PFSK-1 (cell line): ENCODE measurements around the gene MRPL27.

ENCODE experiments used
- FOXP2 ChIP-seq: optimal IDR thresholded peaks from 2 replicates; pipeline ENCODE3; 2011; ENCODE audit warnings: borderline replicate concordance, control low read depth, inconsistent platforms; ENCODE audit not compliant: insufficient read depth; ENCODE audit errors: extremely low read length, extremely low read depth
- POLR2AphosphoS5 ChIP-seq: IDR thresholded peaks from 2 replicates; pipeline ENCODE4 v1.6.1; 2012; ENCODE audit warnings: low read depth, mild to moderate bottlenecking, control low read depth, low read length, moderate library complexity
- SIN3A ChIP-seq: IDR thresholded peaks from 2 replicates; pipeline ENCODE4 v1.6.1; 2012; ENCODE audit warnings: mild to moderate bottlenecking, low read length, moderate library complexity, borderline replicate concordance; ENCODE audit not compliant: insufficient read depth
- TAF1 ChIP-seq: IDR thresholded peaks from 2 replicates; pipeline ENCODE4 v1.6.1; 2012; ENCODE audit warnings: low read length, control low read depth, borderline replicate concordance; ENCODE audit not compliant: insufficient read depth
- TF ChIP-seq, protein P1 (sequence below), 2 experiments: IDR thresholded peaks; 2 replicates each; pipeline versions ENCODE4 v1.6.1 to v1.8.0; 2011 to 2012; ENCODE audit warnings: low read depth in 2 of 2, low read length in 2 of 2, control low read depth in 1 of 2, inconsistent platforms in 1 of 2, mild to moderate bottlenecking in 1 of 2, moderate library complexity in 1 of 2; ENCODE audit not compliant: insufficient read depth in 1 of 2

The MRPL27 gene

DNA sequence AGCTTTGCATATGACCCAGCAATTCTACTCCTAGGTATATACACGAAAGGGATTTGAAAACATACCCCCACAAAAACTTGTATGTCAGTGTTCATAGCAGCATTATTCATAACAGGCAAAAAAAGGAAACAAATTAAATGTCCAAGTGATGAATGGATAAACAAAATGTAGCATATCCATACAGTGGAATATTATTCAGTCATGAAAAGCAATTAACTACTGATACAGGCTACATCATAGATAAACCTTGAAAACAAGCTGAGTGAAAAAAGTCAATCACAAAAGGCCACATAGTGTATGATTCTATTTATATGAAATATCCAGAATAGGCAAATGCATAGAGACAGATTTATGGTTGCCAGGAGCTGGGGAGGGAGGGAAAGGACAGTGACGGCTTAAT lies 721 bp upstream of the MRPL27 start:
- TF ChIP-seq POLR2AphosphoS5: no peak
- no peak for TF ChIP-seq SIN3A
- no peak for TF ChIP-seq TAF1
- TF ChIP-seq, protein P1, sequence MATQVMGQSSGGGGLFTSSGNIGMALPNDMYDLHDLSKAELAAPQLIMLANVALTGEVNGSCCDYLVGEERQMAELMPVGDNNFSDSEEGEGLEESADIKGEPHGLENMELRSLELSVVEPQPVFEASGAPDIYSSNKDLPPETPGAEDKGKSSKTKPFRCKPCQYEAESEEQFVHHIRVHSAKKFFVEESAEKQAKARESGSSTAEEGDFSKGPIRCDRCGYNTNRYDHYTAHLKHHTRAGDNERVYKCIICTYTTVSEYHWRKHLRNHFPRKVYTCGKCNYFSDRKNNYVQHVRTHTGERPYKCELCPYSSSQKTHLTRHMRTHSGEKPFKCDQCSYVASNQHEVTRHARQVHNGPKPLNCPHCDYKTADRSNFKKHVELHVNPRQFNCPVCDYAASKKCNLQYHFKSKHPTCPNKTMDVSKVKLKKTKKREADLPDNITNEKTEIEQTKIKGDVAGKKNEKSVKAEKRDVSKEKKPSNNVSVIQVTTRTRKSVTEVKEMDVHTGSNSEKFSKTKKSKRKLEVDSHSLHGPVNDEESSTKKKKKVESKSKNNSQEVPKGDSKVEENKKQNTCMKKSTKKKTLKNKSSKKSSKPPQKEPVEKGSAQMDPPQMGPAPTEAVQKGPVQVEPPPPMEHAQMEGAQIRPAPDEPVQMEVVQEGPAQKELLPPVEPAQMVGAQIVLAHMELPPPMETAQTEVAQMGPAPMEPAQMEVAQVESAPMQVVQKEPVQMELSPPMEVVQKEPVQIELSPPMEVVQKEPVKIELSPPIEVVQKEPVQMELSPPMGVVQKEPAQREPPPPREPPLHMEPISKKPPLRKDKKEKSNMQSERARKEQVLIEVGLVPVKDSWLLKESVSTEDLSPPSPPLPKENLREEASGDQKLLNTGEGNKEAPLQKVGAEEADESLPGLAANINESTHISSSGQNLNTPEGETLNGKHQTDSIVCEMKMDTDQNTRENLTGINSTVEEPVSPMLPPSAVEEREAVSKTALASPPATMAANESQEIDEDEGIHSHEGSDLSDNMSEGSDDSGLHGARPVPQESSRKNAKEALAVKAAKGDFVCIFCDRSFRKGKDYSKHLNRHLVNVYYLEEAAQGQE (IDR thresholded peaks at IDR 0.05; ENCODE audit: insufficient read depth in 1 of 2, low read depth in 2 of 2, low read length in 2 of 2): no peak
- TF ChIP-seq FOXP2: no peak

DNA sequence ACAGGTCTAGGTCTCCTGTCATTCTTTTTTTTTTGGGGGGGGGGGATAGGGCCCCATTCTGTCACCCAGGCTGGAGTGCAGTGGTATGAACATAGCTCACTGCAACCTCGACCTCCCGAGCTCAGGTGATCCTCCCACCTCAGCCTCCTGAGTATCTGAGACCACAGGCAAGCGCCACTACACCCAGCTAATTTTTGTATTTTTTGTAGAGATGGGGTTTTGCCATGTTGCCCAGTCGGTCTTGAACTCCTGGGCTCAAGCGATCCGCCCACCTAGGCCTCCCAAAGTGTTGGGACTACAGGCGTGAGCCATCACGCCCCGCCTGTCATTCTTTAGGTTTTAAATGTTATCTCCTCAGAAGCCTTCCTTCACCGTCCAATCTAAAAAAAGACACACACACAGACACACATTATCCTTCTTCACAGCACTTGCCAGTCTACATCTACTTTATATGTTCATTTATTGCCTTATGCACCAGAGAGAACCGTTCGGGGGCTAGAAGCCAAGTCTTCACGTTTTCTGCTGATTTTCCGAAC lies 694 bp downstream of the MRPL27 start:
- TF ChIP-seq POLR2AphosphoS5 (no peak), FOXP2 (no peak), TAF1 (no peak), SIN3A (no peak)
- TF ChIP-seq, protein P1 (IDR thresholded peaks at IDR 0.05; ENCODE audit: insufficient read depth in 1 of 2, low read depth in 2 of 2, low read length in 2 of 2): no peak

DNA sequence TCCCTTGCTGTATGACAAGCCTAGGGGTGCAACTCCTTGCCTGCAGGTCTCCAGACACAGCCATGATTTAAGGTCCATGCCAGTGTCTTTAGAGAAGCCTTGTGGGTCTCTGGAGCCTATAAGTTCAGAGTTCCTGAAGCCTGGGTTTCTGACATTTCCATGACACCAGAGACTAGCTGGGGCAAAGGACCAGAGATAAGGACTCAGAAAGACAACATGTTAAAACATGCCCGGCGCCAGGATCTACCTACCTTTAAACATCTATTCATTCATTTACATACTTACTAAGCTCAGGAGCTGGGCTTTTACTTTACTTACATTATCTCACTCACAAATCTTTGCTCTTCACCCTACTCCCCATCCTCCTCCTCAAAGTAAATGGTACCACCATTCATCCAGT lies 1.5 kb downstream of the MRPL27 start:
- TF ChIP-seq SIN3A (no peak), POLR2AphosphoS5 (no peak), FOXP2 (no peak), TAF1 (no peak)
- TF ChIP-seq, protein P1 (IDR thresholded peaks at IDR 0.05; ENCODE audit: insufficient read depth in 1 of 2, low read depth in 2 of 2, low read length in 2 of 2): no peak

DNA sequence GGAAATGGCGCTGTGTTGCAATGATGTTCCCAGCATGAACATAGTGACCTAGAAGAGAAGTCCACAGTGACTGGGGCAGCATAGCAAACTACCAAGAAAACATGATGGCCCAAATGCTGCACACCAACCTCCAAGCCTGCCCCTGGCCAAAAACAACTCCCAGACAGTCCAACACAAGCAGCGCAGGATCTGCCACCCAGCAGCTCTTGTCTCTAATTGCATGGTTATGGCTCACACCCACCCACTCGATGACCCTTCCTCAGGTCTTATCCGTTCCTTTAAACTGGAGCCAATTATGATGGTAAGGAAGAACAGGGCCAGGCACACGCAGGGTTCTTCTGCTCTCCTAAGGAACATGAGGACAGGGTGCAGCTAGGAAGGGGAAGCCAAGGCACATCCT lies 2.9 kb downstream of the MRPL27 start:
- TF ChIP-seq FOXP2 (no peak), TAF1 (no peak), SIN3A (no peak), POLR2AphosphoS5 (no peak)
- TF ChIP-seq, protein P1 (IDR thresholded peaks at IDR 0.05; ENCODE audit: insufficient read depth in 1 of 2, low read depth in 2 of 2, low read length in 2 of 2): no peak

DNA sequence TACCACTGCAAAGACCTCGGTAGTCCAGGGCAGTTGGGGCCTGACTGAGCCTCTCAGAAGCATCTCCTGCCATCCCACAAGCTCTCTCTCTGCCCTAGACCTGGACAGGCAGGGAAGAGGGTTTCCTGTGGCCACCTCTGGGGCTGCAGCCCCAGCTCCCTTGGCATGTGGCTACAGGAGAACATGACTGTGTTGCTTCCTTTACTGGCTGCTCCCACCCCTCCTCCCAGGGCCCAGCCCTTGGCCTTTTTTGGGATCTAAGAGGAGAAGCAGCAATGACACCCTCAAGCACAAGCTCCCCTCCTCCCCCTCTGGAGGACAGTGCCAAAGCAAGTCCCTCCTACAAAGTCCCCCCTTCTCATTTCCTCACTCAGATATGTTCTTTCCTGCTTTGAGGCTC lies 5.6 kb downstream of the MRPL27 start:
- TF ChIP-seq TAF1: no peak
- no peak for TF ChIP-seq POLR2AphosphoS5
- TF ChIP-seq, protein P1 (IDR thresholded peaks at IDR 0.05; ENCODE audit: insufficient read depth in 1 of 2, low read depth in 2 of 2, low read length in 2 of 2): no peak
- no peak for TF ChIP-seq SIN3A
- TF ChIP-seq FOXP2: no peak
